GM23248 (cell line): ENCODE data around the gene NCOA5. TPM values are rescaled to one million over a fixed set of nuclear protein-coding genes. Genes with fewer than 3 reads are reported as not detected.
A peak's percentile ranks its signal among the peaks of the same experiment; 100 is the strongest.

Source experiments
- DNase-seq: peaks from one replicate; pipeline ENCODE4 v3.0.0-alpha.2; 2015
- H2AFZ ChIP-seq: fragments of 200-600 bp; sonication (generic); 2 replicates; pipeline ENCODE4 v1.6.1; 2016; ENCODE audit warnings: antibody characterized with exemption
- H3F3A ChIP-seq: fragments of 200-600 bp; sonication (generic); 2 replicates; pipeline ENCODE4 v1.6.1; 2016; ENCODE audit warnings: mild to moderate bottlenecking, antibody characterized with exemption, mixed run types; ENCODE audit not compliant: insufficient read depth
- H3K27ac ChIP-seq: fragments of 200-600 bp; sonication (generic); 2 replicates; pipeline ENCODE4 v1.5.1; 2016; ENCODE audit warnings: mild to moderate bottlenecking
- H3K27me3 ChIP-seq: fragments of 200-600 bp; sonication (generic); replicated peaks from 2 replicates; pipeline ENCODE4 v1.6.1; 2016; ENCODE audit warnings: mild to moderate bottlenecking; ENCODE audit not compliant: insufficient read depth
- H3K36me3 ChIP-seq: fragments of 200-600 bp; sonication (generic); 2 replicates; pipeline ENCODE4 v1.6.1; 2016; ENCODE audit warnings: low read depth, mild to moderate bottlenecking
- H3K4me1 ChIP-seq: fragments of 200-600 bp; sonication (generic); 2 replicates; pipeline ENCODE4 v1.6.1; 2016; ENCODE audit warnings: mild to moderate bottlenecking; ENCODE audit not compliant: insufficient read depth
- H3K4me2 ChIP-seq: fragments of 200-600 bp; sonication (generic); one replicate; pipeline ENCODE4 v1.6.1; 2016; ENCODE audit warnings: mild to moderate bottlenecking; ENCODE audit not compliant: unreplicated experiment
- H3K4me3 ChIP-seq: fragments of 200-600 bp; sonication (generic); 2 replicates; pipeline ENCODE4 v1.5.1; 2016; ENCODE audit warnings: mild to moderate bottlenecking
- H3K79me2 ChIP-seq: fragments of 200-600 bp; sonication (generic); 2 replicates; pipeline ENCODE4 v1.6.1; 2016; ENCODE audit warnings: mild to moderate bottlenecking; ENCODE audit not compliant: insufficient read depth
- H3K9ac ChIP-seq: fragments of 200-600 bp; sonication (generic); 2 replicates; pipeline ENCODE4 v1.6.1; 2016; ENCODE audit warnings: mild to moderate bottlenecking
- H3K9me2 ChIP-seq: fragments of 200-600 bp; sonication (generic); 2 replicates; pipeline ENCODE4 v1.6.1; 2016; ENCODE audit warnings: mixed run types, mild to moderate bottlenecking, moderate library complexity; ENCODE audit not compliant: insufficient read depth
- H3K9me3 ChIP-seq: fragments of 200-600 bp; sonication (generic); one replicate; pipeline ENCODE4 v1.6.1; 2017; ENCODE audit warnings: low read depth
- H4K20me1 ChIP-seq: fragments of 200-600 bp; sonication (generic); 2 replicates; pipeline ENCODE4 v1.6.0; 2016; ENCODE audit not compliant: insufficient read depth
- EZH2 ChIP-seq: fragments of 200-600 bp; sonication (generic); IDR thresholded peaks from 2 replicates; pipeline ENCODE4 v1.6.1; 2018; ENCODE audit warnings: antibody characterized with exemption, mild to moderate bottlenecking; ENCODE audit not compliant: insufficient read depth, poor library complexity, severe bottlenecking
- EZH2phosphoT487 ChIP-seq: fragments of 200-600 bp; sonication (generic); IDR thresholded peaks from 2 replicates; pipeline ENCODE4 v1.6.1; 2018; ENCODE audit warnings: antibody characterized with exemption, moderate library complexity, mild to moderate bottlenecking, low read depth; ENCODE audit not compliant: insufficient read depth
- WGBS, 2 experiments: methylation state at CpG; one replicate each; pipeline ENCODE4 v1.1.6; 2015 to 2017; ENCODE audit warnings: low lambda C conversion rate in 2 of 2, low coverage in 1 of 2; ENCODE audit errors: missing lambda C conversion rate in 2 of 2; 5-methylcytosine and 5-hydroxymethylcytosine counted together
- in situ Hi-C: fragments of 300-500 bp; cut with MboI; formaldehyde crosslinking; loops from 2 replicates; pipeline ENCODE4 v1.15.0; 2020
- polyA plus RNA-seq: library from polyadenylated mRNA; unstranded; fragments of >200 nt; fragmentation: Nextera tagmentation; extraction: Ambion mirVana; gene quantifications from 2 replicates; pipeline ENCODE4 v1.2.1, GENCODE V29; 2016
- total RNA-seq: library from RNA; depleted of rRNA; stranded (reverse); fragments of >200 nt; shearing (Covaris generic); gene quantifications from 2 replicates; pipeline ENCODE4 v1.2.3, GENCODE V29; 2014

NCOA5 gene
- total and polyA plus RNA-seq, 2 experiments from 2014 or later, result 15.3 to 20.4 TPM

- no peak overlapping the region for H3K9ac ChIP-seq
- H3K27me3 ChIP-seq, result no peaks in the 10 kb centered on the region
- H3K9me2 ChIP-seq, result no peaks in the 10 kb centered on the region
- 0 out of 2 replicates have a peak, but pooled peaks cover 8% of the 10 kb centered on the region for H3F3A ChIP-seq
- no peaks in the 10 kb centered on the region for H3K79me2 ChIP-seq
- H3K4me1 ChIP-seq, result peaks cover 7% of the 10 kb centered on the region; the same call in 1 of the 2 replicates
- no peaks in the 10 kb centered on the region for H3K9me3 ChIP-seq
- H3K4me3 ChIP-seq, result no peak overlapping the region
- in situ Hi-C loops, result no loop called here
- H3K27ac ChIP-seq, result no peak overlapping the region
- DNase-seq, result no peak
- TF ChIP-seq EZH2, result no peak
- TF ChIP-seq EZH2phosphoT487, result no peak
- no peaks in the 10 kb centered on the region for H4K20me1 ChIP-seq
- H3K36me3 ChIP-seq, result peaks cover 25% of the 10 kb centered on the region; the same call in 1 of the 2 replicates
- no peak overlapping the region for H3K4me2 ChIP-seq
- H2AFZ ChIP-seq, result no peak overlapping the region
- WGBS, 2 experiments, result 80 to 89% methylated on average over 4 of the region's 4 CpGs
Observed at GRCh38 chr20:46060975-46061374, 28.8 kb downstream of the NCOA5 start.

- H3K9ac ChIP-seq, result no peak overlapping the region
- H3F3A ChIP-seq, result 0 out of 2 replicates have a peak, but pooled peaks cover 8% of the 10 kb centered on the region
- H3K36me3 ChIP-seq, result peaks cover 19% of the 10 kb centered on the region; the same call in 1 of the 2 replicates
- H3K27ac ChIP-seq, result no peak overlapping the region
- no peaks in the 10 kb centered on the region for H3K9me2 ChIP-seq
- H3K4me2 ChIP-seq, result no peak overlapping the region
- no peaks in the 10 kb centered on the region for H3K79me2 ChIP-seq
- no peak for DNase-seq
- no peak overlapping the region for H2AFZ ChIP-seq
- in situ Hi-C loops, result no loop called here
- no peaks in the 10 kb centered on the region for H4K20me1 ChIP-seq
- no peaks in the 10 kb centered on the region for H3K9me3 ChIP-seq
- no peak for TF ChIP-seq EZH2phosphoT487
- no peak for TF ChIP-seq EZH2
- no peak overlapping the region for H3K4me3 ChIP-seq
- H3K27me3 ChIP-seq, result no peaks in the 10 kb centered on the region
- H3K4me1 ChIP-seq, result peaks cover 7% of the 10 kb centered on the region; the same call in 1 of the 2 replicates
- WGBS, 2 experiments, result 80 to 87% methylated on average over 2 of the region's 2 CpGs
Observed at GRCh38 chr20:46060301-46060881, 29.4 kb downstream of the NCOA5 start.

GRCh38 chr20:46058599-46059281 lies 31.0 kb downstream of the NCOA5 start:
- H3K36me3 ChIP-seq, result peaks cover 3% of the 10 kb centered on the region; the same call in 1 of the 2 replicates
- H3K4me1 ChIP-seq, result peaks cover 7% of the 10 kb centered on the region; the same call in 1 of the 2 replicates
- H3K9me2 ChIP-seq, result no peaks in the 10 kb centered on the region
- no peaks in the 10 kb centered on the region for H4K20me1 ChIP-seq
- no peaks in the 10 kb centered on the region for H3K9me3 ChIP-seq
- no peaks in the 10 kb centered on the region for H3K27me3 ChIP-seq
- peak overlapping the region; percentile 46; the same call in 1 of the 2 replicates for H2AFZ ChIP-seq
- H3F3A ChIP-seq, result 0 out of 2 replicates have a peak, but pooled peaks cover 8% of the 10 kb centered on the region
- in situ Hi-C loops, result no loop called here
- no peaks in the 10 kb centered on the region for H3K79me2 ChIP-seq
- no peak overlapping the region for H3K9ac ChIP-seq
- TF ChIP-seq EZH2phosphoT487 (no peak), EZH2 (no peak)
- H3K4me3 ChIP-seq, result peak overlapping the region; percentile 70
- no peak overlapping the region for H3K27ac ChIP-seq
- peak; percentile 17 for DNase-seq
- H3K4me2 ChIP-seq, result peak overlapping the region; percentile 83
- WGBS, 2 experiments, result 15 to 18% methylated on average over 33 of the region's 35 CpGs

- Histone ChIP-seq H3K4me2 (peak overlapping the region; percentile 83), H3K4me1 (peaks cover 7% of the 10 kb centered on the region; the same call in 1 of the 2 replicates), H3K36me3 (peaks cover 3% of the 10 kb centered on the region; the same call in 1 of the 2 replicates), H3K79me2 (no peaks in the 10 kb centered on the region), H2AFZ (peak overlapping the region; percentile 46; the same call in 1 of the 2 replicates), H4K20me1 (no peaks in the 10 kb centered on the region), H3K27ac (no peak overlapping the region), H3K9ac (no peak overlapping the region), H3K9me2 (no peaks in the 10 kb centered on the region), H3K9me3 (no peaks in the 10 kb centered on the region), H3K4me3 (peak overlapping the region; percentile 70), H3F3A (0 out of 2 replicates have a peak, but pooled peaks cover 8% of the 10 kb centered on the region), H3K27me3 (no peaks in the 10 kb centered on the region)
- TF ChIP-seq EZH2 (peak; percentile 78), EZH2phosphoT487 (no peak)
- in situ Hi-C loops, result no loop called here
- WGBS, 2 experiments, result 2 to 3% methylated on average over 62 to 65 of the region's 66 CpGs
- peak; percentile 76 for DNase-seq
Observed at GRCh38 chr20:46057856-46058598, 31.7 kb downstream of the NCOA5 start.
